Neuronal stem cell (in vitro differentiated cells): ENCODE results near the gene CCDC63.

ENCODE experiments used
- DNase-seq: peaks from one replicate; pipeline ENCODE4 v3.0.0-alpha.2; 2013; ENCODE audit warnings: low spot score
- H2AFZ ChIP-seq: one replicate; pipeline ENCODE4 v1.6.1; 2013; ENCODE audit warnings: mild to moderate bottlenecking, low read length, inconsistent platforms
- H2AK5ac ChIP-seq: 2 replicates; pipeline ENCODE4 v1.6.1; 2013; ENCODE audit warnings: low read depth, mild to moderate bottlenecking, inconsistent platforms, low read length, moderate library complexity, mixed read lengths
- H2BK120ac ChIP-seq: 2 replicates; pipeline ENCODE4 v1.6.1; 2013; ENCODE audit warnings: low read depth, mild to moderate bottlenecking, inconsistent platforms, low read length, moderate library complexity, mixed read lengths
- H2BK12ac ChIP-seq: one replicate; pipeline ENCODE4 v1.6.1; 2013; ENCODE audit warnings: low read length, inconsistent platforms
- H2BK15ac ChIP-seq: 2 replicates; pipeline ENCODE4 v1.6.1; 2013; ENCODE audit warnings: mild to moderate bottlenecking, low read length, inconsistent platforms, mixed read lengths
- H2BK5ac ChIP-seq: one replicate; pipeline ENCODE4 v1.6.1; 2013; ENCODE audit warnings: inconsistent platforms, mild to moderate bottlenecking, low read length, moderate library complexity
- H3K14ac ChIP-seq: one replicate; pipeline ENCODE4 v1.6.1; 2013; ENCODE audit warnings: low read length, inconsistent platforms
- H3K18ac ChIP-seq: 2 replicates; pipeline ENCODE4 v1.6.1; 2013; ENCODE audit warnings: low read length, inconsistent platforms
- H3K23ac ChIP-seq: 2 replicates; pipeline ENCODE4 v1.6.1; 2013; ENCODE audit warnings: low read depth, mild to moderate bottlenecking, mixed read lengths, low read length, inconsistent platforms; ENCODE audit not compliant: poor library complexity
- H3K27ac ChIP-seq: replicated peaks from 3 replicates; pipeline ENCODE4 v1.5.1; 2013; ENCODE audit warnings: low read length, inconsistent platforms
- H3K27me3 ChIP-seq, 3 experiments: 2 replicates each; pipeline ENCODE4 v1.6.1; 2013; ENCODE audit warnings: low read length in 3 of 3, mild to moderate bottlenecking in 2 of 3, inconsistent platforms in 1 of 3, low read depth in 1 of 3, mixed read lengths in 1 of 3, moderate library complexity in 1 of 3; ENCODE audit not compliant: control insufficient read depth in 3 of 3, insufficient read depth in 3 of 3
- H3K36me3 ChIP-seq, 2 donors: replicated peaks in 1 of 2; 2 replicates each; pipeline ENCODE4 v1.6.1; 2013; ENCODE audit warnings: low read length in 2 of 2; ENCODE audit not compliant: control insufficient read depth in 2 of 2, insufficient read depth in 2 of 2
- H3K4ac ChIP-seq: 2 replicates; pipeline ENCODE4 v1.6.1; 2013; ENCODE audit warnings: inconsistent platforms, mild to moderate bottlenecking, low read length, moderate library complexity
- H3K4me1 ChIP-seq, 2 donors: 1 replicate in 1 of 2; 2 replicates in 1 of 2; pipeline ENCODE4 v1.6.1; 2013; ENCODE audit warnings: low read length in 2 of 2, low read depth in 1 of 2; ENCODE audit not compliant: control insufficient read depth in 2 of 2, insufficient read depth in 1 of 2
- H3K4me2 ChIP-seq: one replicate; pipeline ENCODE4 v1.6.1; 2013; ENCODE audit warnings: mild to moderate bottlenecking, low read length, inconsistent platforms; ENCODE audit not compliant: insufficient read depth, poor library complexity, severe bottlenecking
- H3K4me3 ChIP-seq, 2 donors: 2 replicates each; pipeline ENCODE4 v1.5.1; 2013; ENCODE audit warnings: low read length in 2 of 2, mild to moderate bottlenecking in 2 of 2, inconsistent platforms in 1 of 2, moderate library complexity in 1 of 2
- H3K79me1 ChIP-seq: one replicate; pipeline ENCODE4 v1.6.1; 2013; ENCODE audit warnings: low read depth, mild to moderate bottlenecking, inconsistent platforms, low read length, moderate library complexity
- H3K9ac ChIP-seq: one replicate; pipeline ENCODE4 v1.6.1; 2013; ENCODE audit warnings: mild to moderate bottlenecking, low read depth, low read length, inconsistent platforms; ENCODE audit not compliant: poor library complexity
- H3K9me3 ChIP-seq, 2 donors: replicated peaks in 1 of 2; 2 replicates each; pipeline versions ENCODE3 to v1.6.1; 2013; ENCODE audit warnings: low read length in 2 of 2, mild to moderate bottlenecking in 2 of 2, inconsistent platforms in 1 of 2, low read depth in 1 of 2, mixed read lengths in 1 of 2, moderate library complexity in 1 of 2; ENCODE audit not compliant: control insufficient read depth in 2 of 2, insufficient read depth in 1 of 2
- H4K8ac ChIP-seq: one replicate; pipeline ENCODE4 v1.6.1; 2013; ENCODE audit warnings: low read depth, mild to moderate bottlenecking, inconsistent platforms, low read length, moderate library complexity
- H4K91ac ChIP-seq: one replicate; pipeline ENCODE4 v1.6.1; 2013; ENCODE audit warnings: low read length, low read depth, mild to moderate bottlenecking, inconsistent platforms; ENCODE audit not compliant: poor library complexity
- WGBS, 2 donors: extraction: QIAGEN DNeasy Blood & Tissue Kit; methylation state at CpG; one replicate each; pipeline ENCODE4 v1.1.7; 2013; ENCODE audit warnings: missing lambda C conversion rate in 2 of 2, mixed read lengths in 1 of 2; ENCODE audit not compliant: insufficient read length in 2 of 2, insufficient replicate concordance in 1 of 2; ENCODE audit errors: extremely low coverage in 2 of 2; 5-methylcytosine and 5-hydroxymethylcytosine counted together

Gene CCDC63

GRCh38 chr12:110807640-110808039 lies 39.1 kb upstream of the CCDC63 start:
- Histone ChIP-seq H3K27ac (no peak overlapping the region), H3K23ac (no peak overlapping the region), H3K4me1 (no peaks in the 10 kb centered on the region), H3K4ac (no peak overlapping the region), H3K79me1 (no peaks in the 10 kb centered on the region), H3K18ac (no peak overlapping the region), H2BK15ac (no peak overlapping the region), H2BK5ac (no peak overlapping the region), H2BK12ac (no peak overlapping the region), H2AFZ (peak overlapping the region; percentile 49), H4K91ac (no peak overlapping the region), H3K9ac (no peak overlapping the region), H3K9me3 (peaks cover 0 to 4% of the 10 kb centered on the region in 2 donors), H3K4me3 (no peak overlapping the region), H2BK120ac (no peak overlapping the region), H3K4me2 (no peak overlapping the region), H3K36me3 (no peaks in the 10 kb centered on the region), H3K27me3 (peaks cover 0 to 3% (median 0%) of the 10 kb centered on the region in 3 experiments), H4K8ac (no peak overlapping the region), H3K14ac (no peak overlapping the region), H2AK5ac (no peak overlapping the region)
- no CpG with 5 or more reads among the region's 7 CpGs for WGBS, 2 donors
- DNase-seq: no peak

GRCh38 chr12:110809149-110809548 lies 37.6 kb upstream of the CCDC63 start:
- no peak overlapping the region for H2BK5ac ChIP-seq
- no peak for DNase-seq
- no CpG with 5 or more reads among the region's 1 CpG for WGBS, 2 donors

GRCh38 chr12:110811972-110812371 lies 34.8 kb upstream of the CCDC63 start:
- H4K8ac ChIP-seq: no peak overlapping the region
- no CpG with 5 or more reads among the region's 6 CpGs for WGBS, 2 donors
- peaks cover 0 to 19% (median 2%) of the 10 kb centered on the region in 3 experiments for H3K27me3 ChIP-seq
- H2BK120ac ChIP-seq: no peak overlapping the region
- H3K4me1 ChIP-seq: peaks cover 0 to 2% of the 10 kb centered on the region in 2 donors
- DNase-seq: no peak
- no peak overlapping the region for H2AFZ ChIP-seq
- H2BK15ac ChIP-seq: no peak overlapping the region
- H3K36me3 ChIP-seq: no peaks in the 10 kb centered on the region
- H2BK5ac ChIP-seq: no peak overlapping the region
- no peak overlapping the region for H2AK5ac ChIP-seq
- H3K23ac ChIP-seq: no peak overlapping the region
- H3K14ac ChIP-seq: no peak overlapping the region
- H3K27ac ChIP-seq: no peak overlapping the region
- H3K9me3 ChIP-seq: no peaks in the 10 kb centered on the region
- no peak overlapping the region for H4K91ac ChIP-seq
- H2BK12ac ChIP-seq: no peak overlapping the region
- no peak overlapping the region for H3K18ac ChIP-seq
- H3K4ac ChIP-seq: no peak overlapping the region
- H3K4me2 ChIP-seq: no peak overlapping the region
- no peaks in the 10 kb centered on the region for H3K79me1 ChIP-seq
- H3K9ac ChIP-seq: no peak overlapping the region
- no peak overlapping the region for H3K4me3 ChIP-seq

More at GRCh38 chr12:110809149-110809548, 37.6 kb upstream of the CCDC63 start:
- Histone ChIP-seq H3K14ac (no peak overlapping the region), H3K18ac (no peak overlapping the region), H2BK120ac (no peak overlapping the region), H3K9me3 (peaks cover 0 to 4% of the 10 kb centered on the region in 2 donors), H3K4me3 (no peak overlapping the region), H3K9ac (no peak overlapping the region), H3K36me3 (no peaks in the 10 kb centered on the region), H3K79me1 (no peaks in the 10 kb centered on the region), H3K4me2 (no peak overlapping the region), H3K4me1 (no peaks in the 10 kb centered on the region), H3K27ac (no peak overlapping the region), H3K23ac (no peak overlapping the region), H4K8ac (no peak overlapping the region), H3K27me3 (peaks cover 0 to 15% (median 2%) of the 10 kb centered on the region in 3 experiments), H4K91ac (no peak overlapping the region), H2AFZ (no peak overlapping the region), H3K4ac (no peak overlapping the region), H2AK5ac (no peak overlapping the region), H2BK15ac (no peak overlapping the region), H2BK12ac (no peak overlapping the region)

- no peak overlapping the region for H2AFZ ChIP-seq
- no peak overlapping the region for H4K8ac ChIP-seq
- no peak overlapping the region for H3K23ac ChIP-seq
- no peak overlapping the region for H2BK120ac ChIP-seq
- H2BK5ac ChIP-seq: no peak overlapping the region
- no peak overlapping the region for H3K4ac ChIP-seq
- no peak for DNase-seq
- no peak overlapping the region for H3K27ac ChIP-seq
- H3K4me1 ChIP-seq: peaks cover 0 to 2% of the 10 kb centered on the region in 2 donors
- H2BK15ac ChIP-seq: no peak overlapping the region
- H3K27me3 ChIP-seq: peaks cover 0 to 19% (median 2%) of the 10 kb centered on the region in 3 experiments
- H2BK12ac ChIP-seq: no peak overlapping the region
- no peak overlapping the region for H3K9ac ChIP-seq
- H2AK5ac ChIP-seq: no peak overlapping the region
- no CpG with 5 or more reads among the region's 8 CpGs for WGBS, 2 donors
- no peaks in the 10 kb centered on the region for H3K36me3 ChIP-seq
- no peak overlapping the region for H3K14ac ChIP-seq
- H4K91ac ChIP-seq: no peak overlapping the region
- H3K4me2 ChIP-seq: no peak overlapping the region
- no peak overlapping the region for H3K4me3 ChIP-seq
- H3K79me1 ChIP-seq: no peaks in the 10 kb centered on the region
- H3K9me3 ChIP-seq: no peaks in the 10 kb centered on the region
- H3K18ac ChIP-seq: no peak overlapping the region
Measured at GRCh38 chr12:110813285-110813684, 33.5 kb upstream of the CCDC63 start.
